ENCODE data around the gene TFEB. TPM values are rescaled to one million over a fixed set of nuclear protein-coding genes. Genes with fewer than 3 reads are reported as not detected.

The TFEB gene
- total and polyA plus RNA-seq, 2 of the 8 experiments (the other 6 are each of a cell fraction or from before 2014, with no cell fraction given) = 2.3 to 6.7 TPM

DNA sequence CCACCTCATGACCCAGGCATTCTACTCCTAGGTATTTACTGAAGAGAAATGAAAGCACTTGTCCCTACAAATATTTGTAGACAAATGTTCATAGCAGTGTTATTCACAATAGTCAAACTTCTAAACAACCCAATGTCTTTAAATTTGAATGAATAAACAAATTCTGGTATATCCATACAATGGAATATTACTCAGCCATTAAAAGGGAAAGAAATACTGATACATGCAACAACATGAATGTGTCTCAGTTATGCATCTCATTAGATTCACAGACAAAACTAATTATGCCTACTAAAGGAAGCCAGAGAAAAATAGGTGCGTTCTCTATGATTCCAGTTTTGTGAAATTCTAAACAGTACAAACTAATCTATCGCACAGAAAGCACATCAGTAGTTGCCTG lies 66.4 kb downstream of the TFEB start:
- H3K79me1 ChIP-seq (ENCODE audit: low read depth, low read length) = no peaks in the 10 kb centered on the region
- H3K4me3 ChIP-seq (ENCODE audit: extremely low read depth in 1 of 4, insufficient read depth in 2 of 4, low read depth in 3 of 4, low read length in 4 of 4) = no peak overlapping the region
- no peak overlapping the region for H2AFZ ChIP-seq (ENCODE audit: low read length)
- no peak overlapping the region for H2BK120ac ChIP-seq (replicated peaks; ENCODE audit: low read depth, low read length)
- no peak overlapping the region for H3K56ac ChIP-seq (replicated peaks; ENCODE audit: insufficient read length, low read depth, low read length)
- CTCF ChIA-PET (ENCODE audit: partially characterized antibody) = interaction anchor here (1.4 kb wide), 1 partner anchor 11 kb away, joined by 3 read pairs; no protein-coding TSS in a partner anchor
- no peak overlapping the region for H2BK5ac ChIP-seq (ENCODE audit: low read depth, low read length)
- no peak overlapping the region for H2BK12ac ChIP-seq (ENCODE audit: low read depth, low read length)
- H2AK5ac ChIP-seq (ENCODE audit: low read depth, low read length) = no peak overlapping the region
- no peak overlapping the region for H3K4me2 ChIP-seq (ENCODE audit: insufficient read depth in 1 of 2, low read depth in 2 of 2, low read length in 2 of 2)
- no peak overlapping the region for H3K14ac ChIP-seq (ENCODE audit: insufficient read length)
- no peak overlapping the region for H4K8ac ChIP-seq (ENCODE audit: extremely low read depth, insufficient read depth, low read length)
- H3K27ac ChIP-seq (ENCODE audit: low read depth, low read length) = no peak overlapping the region
- H2BK15ac ChIP-seq (ENCODE audit: low read length) = no peak overlapping the region
- peaks cover under 1 to 7% (median 4%) of the 10 kb centered on the region in 4 experiments; a peak in 5 of 7 replicates for H3K4me1 ChIP-seq (replicated peaks in 1 of 4; ENCODE audit: control insufficient read depth in 3 of 4, insufficient read depth in 4 of 4, low read length in 3 of 4)
- no peaks in the 10 kb centered on the region; the same call in 1 of the 2 replicates for H3K23me2 ChIP-seq (ENCODE audit: low read depth, low read length)
- H3K79me2 ChIP-seq (ENCODE audit: control insufficient read depth in 1 of 2, insufficient read depth in 2 of 2, low read length in 2 of 2) = no peaks in the 10 kb centered on the region
- H3K18ac ChIP-seq (ENCODE audit: extremely low read depth, low read length) = no peak overlapping the region
- no peaks in the 10 kb centered on the region for H3K36me3 ChIP-seq (ENCODE audit: control insufficient read depth in 2 of 4, insufficient read depth in 4 of 4, low read length in 3 of 4)
- H3K23ac ChIP-seq (ENCODE audit: insufficient read length) = no peak overlapping the region
- FAIRE-seq = no peak
- H3K9me3 ChIP-seq (ENCODE audit: insufficient read depth in 2 of 2, low read depth in 1 of 2, low read length in 1 of 2) = peaks cover 0 to 7% of the 10 kb centered on the region in 2 experiments; a peak in 1 of 4 replicates
- H3K4ac ChIP-seq (replicated peaks; ENCODE audit: insufficient read length, low read depth, low read length) = no peak overlapping the region
- 0 out of 7 replicates have a peak, but pooled peaks cover 0 to 3% (median 0%) of the 10 kb centered on the region in 4 experiments for H3K27me3 ChIP-seq (replicated peaks in 1 of 4; ENCODE audit: control insufficient read depth in 3 of 4, extremely low read depth in 1 of 4, insufficient read depth in 3 of 4, low read length in 3 of 4)
- no peak overlapping the region for H4K91ac ChIP-seq (replicated peaks; ENCODE audit: insufficient read length, low read length)
- no peaks in the 10 kb centered on the region for H4K20me1 ChIP-seq (replicated peaks in 1 of 2; ENCODE audit: control insufficient read depth in 1 of 2, insufficient read depth in 2 of 2, low read length in 2 of 2)
- no peak for DNase-seq (ENCODE audit: low read depth in 1 of 2, low spot score in 2 of 2)
- POLR2A ChIA-PET (ENCODE audit: partially characterized antibody) = no interaction called here
- no peak for TF ChIP-seq NANOG (IDR thresholded peaks at IDR 0.05; ENCODE audit: insufficient read depth, low read depth, low read length, poor library complexity, severe bottlenecking)
- no peak for TF ChIP-seq SP2 (IDR thresholded peaks at IDR 0.05; ENCODE audit: low read length)
- H4K5ac ChIP-seq (ENCODE audit: insufficient read length, low read depth, low read length) = no peak overlapping the region
- whole genome bisulfite sequencing, 2 experiments (ENCODE audit: extremely low coverage in 1 of 2, insufficient coverage in 1 of 2, insufficient read length in 1 of 2, insufficient replicate concordance in 2 of 2, low coverage in 1 of 2, low lambda C conversion rate in 2 of 2, missing lambda C conversion rate in 1 of 2) = 91% methylated on average over 2 of the region's 2 CpGs; no CpG with 5 or more reads in 1 of the 2 experiments
- no peak overlapping the region for H2BK20ac ChIP-seq (ENCODE audit: low read length)
- no peak overlapping the region for H3K9ac ChIP-seq (replicated peaks in 1 of 4; ENCODE audit: extremely low read depth in 1 of 4, low read depth in 3 of 4, low read length in 3 of 4)
